NCI-H1092 treated with DMSO at 0.1 percent for 48 hours (cell line): ENCODE measurements around the gene MED22.
"Not testable (repeated sequence)": the region's sequence is repeated elsewhere in the genome, so short reads cannot be mapped to it uniquely, and the experiment has no call there.

Experiments
- DNase-seq: peaks from one replicate; lab custom pipeline; 2025; lab: John Stamatoyannopoulos, UW

The MED22 gene

DNA sequence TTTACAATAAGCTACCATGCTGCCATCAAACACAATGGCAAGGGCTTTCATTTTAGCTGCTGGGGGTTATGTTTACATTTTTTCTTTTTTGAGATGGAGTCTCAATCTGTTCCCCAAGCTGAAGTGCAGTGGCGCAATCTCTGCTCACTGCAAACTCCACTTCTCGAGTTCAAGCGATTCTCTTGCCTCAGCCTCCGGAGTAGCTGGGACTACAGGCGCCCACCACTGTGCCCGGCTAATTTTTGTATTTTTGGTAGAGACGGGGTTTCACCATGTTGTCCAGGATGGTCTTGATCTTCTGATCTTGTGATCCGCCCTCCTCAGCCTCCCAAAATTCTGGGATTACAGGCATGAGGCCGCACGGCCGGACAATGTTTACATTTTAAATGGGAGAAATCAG, 13.0 kb downstream of the MED22 start:
- DNase-seq, result not testable (repeated sequence)

DNA sequence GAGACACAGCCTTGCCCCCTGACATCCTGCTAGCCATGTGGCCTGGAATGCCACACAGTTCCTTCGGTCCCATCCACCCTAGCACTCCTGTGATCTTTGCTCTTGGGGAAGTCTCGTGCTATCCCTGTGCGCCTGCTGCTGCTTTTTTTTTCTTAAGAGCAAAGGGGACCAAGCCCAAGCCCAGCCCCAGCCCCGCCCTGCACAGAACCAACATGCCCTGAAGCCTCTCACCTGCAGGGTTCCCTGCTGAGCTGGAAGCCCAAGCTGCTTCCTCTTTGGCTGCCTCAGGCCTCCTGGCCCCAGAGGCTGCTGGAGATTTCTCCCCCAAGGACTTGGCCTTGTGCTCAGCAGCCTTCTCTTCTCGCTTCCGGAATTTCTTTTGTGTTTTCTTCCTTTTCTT, 13.8 kb downstream of the MED22 start:
- DNase-seq, result no peak

DNA sequence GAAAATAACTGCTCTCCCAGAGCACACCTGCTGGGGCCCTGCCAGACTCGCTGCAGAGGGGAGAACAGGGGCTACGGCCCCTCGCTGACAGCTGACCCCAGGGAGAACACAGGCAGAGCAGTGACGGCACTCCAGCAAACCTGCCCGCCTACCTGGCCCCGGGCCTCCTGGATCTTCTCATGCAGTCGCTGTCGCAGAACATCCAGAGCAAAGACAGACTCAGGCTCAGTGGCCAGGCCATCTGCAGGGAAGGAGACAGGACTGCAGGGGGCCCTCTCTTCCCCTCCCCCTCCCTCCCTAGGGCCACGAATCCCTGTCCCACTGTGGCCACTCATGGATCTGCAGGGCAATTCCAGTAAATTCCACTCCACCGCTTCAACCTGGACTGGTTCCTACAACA, 14.4 kb downstream of the MED22 start:
- DNase-seq, result no peak

DNA sequence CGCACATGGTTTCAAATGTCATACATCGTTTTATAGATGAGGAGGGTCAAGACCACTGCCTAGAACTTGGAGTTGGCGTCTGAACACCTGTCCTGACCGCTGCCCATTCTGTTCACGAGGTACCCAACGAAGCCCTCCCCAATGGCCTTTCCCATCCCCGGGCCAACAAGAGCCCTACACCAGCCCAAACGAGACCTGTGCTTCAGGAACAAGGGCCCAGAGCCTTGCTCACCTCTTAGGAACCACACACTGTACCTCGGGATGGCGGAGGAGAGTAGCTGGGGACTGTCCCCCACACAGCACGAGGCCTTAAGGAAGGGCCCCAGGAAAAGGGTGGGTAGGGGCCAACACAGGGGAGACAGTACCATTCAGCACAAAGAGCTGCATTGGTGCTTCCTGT, 14.9 kb downstream of the MED22 start:
- DNase-seq, result no peak

DNA sequence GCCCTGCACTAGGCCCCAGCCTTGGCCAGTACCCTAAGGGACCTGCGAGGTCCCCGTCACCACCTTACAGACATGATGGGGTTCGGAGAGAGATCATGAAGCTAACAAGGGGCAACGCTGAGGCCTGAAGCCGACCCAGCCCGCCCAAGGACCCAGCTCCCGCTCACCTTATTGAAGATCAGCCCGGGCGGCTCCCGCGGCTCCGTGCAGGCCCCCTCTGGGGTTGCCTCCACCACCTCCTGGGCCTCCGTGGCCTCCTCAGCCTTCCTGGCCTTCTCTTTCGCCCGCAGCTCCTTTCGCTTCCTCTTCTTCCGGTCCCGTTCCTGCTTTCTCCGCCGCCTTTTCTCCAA, 15.6 kb downstream of the MED22 start:
- no peak for DNase-seq

DNA sequence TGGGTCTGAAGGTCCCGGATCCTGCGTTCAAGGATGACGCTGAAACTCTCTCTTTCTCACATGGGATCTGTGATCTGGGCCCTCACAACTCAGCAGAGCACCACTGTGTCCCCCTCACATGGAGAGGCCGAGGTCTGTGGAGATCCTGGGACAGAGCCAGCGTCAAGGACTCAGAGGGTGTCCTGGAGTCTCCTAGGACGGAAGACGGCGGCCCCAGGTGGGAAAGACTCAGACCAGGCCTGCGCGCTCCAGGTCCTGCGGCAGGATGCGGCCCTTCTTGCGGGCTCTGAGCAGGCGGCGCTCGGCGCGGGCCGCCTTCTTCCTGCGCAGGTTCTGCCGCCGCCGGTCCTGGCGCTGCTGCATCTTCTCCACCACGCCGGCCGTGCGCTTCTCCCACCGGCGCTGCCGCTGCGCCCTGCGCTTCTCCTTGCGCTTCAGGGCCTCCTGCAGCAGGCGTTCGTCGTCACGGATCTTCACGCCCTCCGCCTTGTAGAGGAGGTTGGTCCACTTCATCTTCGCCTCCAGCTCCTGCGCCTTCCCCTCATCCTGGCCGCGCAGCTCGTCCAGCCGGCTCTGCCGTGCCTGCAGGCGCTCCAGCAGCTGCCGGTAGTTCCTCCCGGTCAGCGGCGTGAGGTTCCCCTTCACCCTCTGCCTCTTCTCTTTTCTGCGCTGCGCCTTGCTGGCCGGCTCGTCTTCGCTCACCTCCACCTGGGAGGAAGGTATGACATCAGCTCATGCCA, 16.1 kb downstream of the MED22 start:
- DNase-seq, result no peak

DNA sequence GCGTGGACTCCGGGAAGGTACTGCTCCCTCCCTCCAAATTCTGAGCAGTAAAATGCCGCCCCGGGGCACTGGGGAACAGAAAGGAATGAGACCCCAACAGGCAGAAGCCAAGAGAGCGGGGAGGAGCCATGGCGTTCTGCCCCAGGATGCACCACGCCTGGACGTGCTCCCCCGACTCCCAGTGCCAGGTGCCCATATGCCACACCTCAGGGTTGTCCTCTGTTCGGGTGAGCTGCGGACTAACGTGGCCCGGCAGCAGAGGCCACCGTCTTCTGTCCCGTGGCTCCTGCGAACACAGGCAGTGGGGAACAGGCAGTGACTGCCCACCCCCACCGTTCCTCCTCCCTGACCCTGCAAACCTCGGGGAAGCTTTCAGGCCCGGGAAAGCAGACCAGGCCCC, 16.7 kb downstream of the MED22 start:
- no peak for DNase-seq

DNA sequence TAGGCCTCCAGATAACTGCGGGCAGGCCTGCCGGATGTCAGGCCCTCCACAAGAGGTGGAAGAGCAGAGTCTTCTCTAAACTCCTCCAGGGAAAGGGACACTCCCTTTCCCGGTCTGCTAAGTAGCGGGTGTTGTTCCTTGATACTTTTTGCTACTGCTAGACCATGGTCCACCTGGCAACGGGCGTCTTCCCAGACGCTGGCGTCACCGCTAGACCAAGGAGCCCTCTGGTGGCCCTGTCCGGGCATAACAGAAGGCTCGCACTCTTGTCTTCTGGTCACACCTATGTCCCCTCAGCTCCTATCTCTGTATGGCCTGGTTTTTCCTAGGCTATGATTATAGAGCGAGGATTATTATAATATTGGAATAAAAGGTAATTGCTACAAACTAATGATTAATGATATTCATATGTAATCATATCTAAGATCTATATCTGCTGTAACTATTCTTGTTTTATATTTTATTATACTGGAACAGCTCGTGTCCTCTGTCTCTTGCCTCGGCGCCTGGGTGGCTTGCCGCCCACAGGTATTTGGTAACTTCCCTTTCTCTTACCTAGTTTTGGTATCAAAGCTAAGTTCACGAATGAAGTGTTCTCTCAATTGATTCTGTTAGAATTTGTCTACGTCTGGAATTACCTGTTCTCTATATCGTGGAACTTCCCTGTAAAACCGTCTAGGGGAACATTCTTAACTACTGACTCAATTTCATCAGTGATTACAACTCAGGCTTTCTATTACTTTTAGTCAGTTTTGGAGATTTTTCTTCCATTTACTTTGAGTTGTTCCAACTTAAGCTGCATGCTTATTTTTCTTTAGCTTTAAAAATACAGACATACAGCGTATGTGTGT, 18.4 kb downstream of the MED22 start:
- not testable (repeated sequence) for DNase-seq

DNA sequence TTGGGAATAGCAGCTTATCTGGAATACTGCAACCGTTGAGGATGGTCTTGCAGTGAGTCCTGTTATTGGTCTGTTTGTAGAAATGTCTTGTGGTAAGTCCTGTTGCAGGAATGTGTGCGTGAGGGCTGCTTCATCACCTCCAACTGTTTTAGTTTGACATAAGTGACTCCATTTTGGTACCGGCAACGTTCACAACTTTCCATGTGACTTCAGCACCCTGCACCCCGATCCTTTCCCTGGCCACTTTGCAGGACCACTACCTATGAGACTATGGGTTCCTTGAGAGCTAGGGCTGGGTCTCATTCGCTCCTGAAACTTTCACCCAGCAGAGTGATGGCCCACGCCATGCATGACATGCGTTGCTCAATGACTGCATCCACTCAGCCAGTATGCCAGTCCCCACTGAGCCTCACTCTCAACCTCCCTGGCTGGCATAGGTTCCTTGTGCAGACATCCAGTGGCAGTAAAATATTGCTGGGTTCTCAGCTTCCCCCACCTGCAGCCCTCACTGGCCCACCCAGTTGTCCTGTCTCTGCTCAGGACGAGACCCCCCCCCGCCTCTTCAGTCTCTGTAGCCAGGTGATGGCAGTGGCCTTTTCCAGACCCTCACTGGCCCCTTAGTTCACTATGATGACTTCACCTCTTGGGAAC, 20.0 kb downstream of the MED22 start:
- DNase-seq, result no peak

DNA sequence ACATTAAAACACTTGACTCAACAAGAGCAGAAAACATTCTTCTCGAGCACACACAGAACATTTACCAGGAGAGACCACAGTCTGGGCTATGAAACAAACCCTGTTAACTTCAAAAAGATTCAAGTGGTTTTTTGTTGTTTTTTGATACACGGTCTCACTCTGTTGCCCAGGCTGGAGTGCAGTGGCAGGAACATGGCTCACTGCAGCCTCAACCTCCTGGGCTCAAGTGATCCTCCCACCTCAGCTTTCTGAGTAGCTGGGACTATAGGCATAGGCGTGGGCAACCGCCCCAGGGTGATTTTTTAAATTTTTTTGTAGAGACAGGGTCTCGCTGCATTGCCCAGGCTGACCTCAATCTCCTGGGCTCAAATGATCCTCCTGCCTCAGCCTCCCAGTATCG, 20.9 kb downstream of the MED22 start:
- not testable (repeated sequence) for DNase-seq

DNA sequence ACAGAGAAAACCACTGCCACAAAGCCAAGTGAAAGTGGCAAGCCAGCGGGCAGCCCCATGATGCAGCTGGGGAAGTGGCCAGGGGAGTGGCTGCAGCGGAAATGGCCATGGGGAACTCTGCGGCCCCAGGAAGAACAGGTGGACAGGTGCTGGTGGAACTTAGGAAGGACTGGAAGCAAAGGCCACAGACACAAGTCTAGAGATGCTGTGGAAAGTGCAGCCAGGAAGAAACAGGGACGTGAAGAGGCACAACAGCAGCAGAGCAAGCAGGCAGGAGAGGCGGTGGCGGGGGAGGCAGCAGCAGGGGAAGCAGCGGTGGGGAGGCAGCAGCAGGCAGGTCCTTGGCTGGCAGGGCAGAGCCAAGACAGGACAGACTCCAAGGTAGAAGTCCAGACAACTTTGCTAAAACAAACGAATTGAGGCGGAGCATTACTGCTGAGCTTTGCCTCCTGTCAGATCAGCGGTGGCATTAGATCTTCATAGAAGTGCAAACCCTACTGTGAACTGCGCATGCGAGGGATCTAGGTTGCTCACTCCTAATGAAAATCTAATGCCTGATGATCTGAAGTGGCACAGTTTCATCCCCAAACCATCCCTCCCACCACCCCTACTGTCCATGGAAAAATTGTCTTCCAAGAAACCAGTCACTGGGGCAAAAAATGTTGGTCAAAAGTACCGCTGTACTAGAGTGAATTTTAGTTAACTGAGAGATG, 23.8 kb downstream of the MED22 start:
- no peak for DNase-seq

DNA sequence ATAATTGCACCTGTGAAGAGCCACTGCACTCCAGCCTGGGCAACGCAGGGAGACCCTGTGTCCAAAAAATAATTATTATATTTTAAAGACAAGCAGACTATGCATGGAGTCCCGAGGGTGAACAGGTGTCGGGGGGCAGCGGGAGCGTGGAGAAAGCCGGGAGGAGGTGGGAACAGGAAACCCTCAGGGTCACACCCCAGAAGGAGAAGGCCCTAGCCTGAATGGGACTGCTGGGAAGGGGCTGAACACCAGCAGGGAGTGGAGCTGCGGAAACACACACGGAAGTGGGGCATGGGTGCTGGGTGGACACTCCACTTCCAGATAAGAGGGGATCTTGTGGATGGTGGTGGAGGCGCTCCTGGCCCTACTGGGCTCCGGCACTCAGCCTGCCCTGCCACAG, 24.7 kb downstream of the MED22 start:
- no peak for DNase-seq

DNA sequence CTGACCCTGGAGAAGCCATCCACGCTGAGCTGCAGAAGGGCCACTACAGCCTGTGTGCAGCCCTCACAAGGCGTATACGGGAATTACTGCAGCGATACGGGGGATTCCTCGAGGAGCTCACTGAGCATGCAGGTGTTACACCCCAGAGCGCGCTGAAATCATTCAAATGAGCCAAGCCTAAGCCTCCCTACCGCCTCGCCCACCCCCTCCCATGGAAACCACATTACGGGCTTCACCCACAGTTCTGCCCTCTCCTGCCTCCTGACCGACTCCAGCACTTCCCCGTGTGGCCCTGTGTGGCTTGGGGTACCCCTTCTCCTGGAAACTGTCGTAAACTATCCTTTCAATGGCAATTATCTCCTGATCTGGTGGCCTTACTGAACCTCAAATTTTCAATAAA, 25.2 kb downstream of the MED22 start:
- DNase-seq, result no peak

DNA sequence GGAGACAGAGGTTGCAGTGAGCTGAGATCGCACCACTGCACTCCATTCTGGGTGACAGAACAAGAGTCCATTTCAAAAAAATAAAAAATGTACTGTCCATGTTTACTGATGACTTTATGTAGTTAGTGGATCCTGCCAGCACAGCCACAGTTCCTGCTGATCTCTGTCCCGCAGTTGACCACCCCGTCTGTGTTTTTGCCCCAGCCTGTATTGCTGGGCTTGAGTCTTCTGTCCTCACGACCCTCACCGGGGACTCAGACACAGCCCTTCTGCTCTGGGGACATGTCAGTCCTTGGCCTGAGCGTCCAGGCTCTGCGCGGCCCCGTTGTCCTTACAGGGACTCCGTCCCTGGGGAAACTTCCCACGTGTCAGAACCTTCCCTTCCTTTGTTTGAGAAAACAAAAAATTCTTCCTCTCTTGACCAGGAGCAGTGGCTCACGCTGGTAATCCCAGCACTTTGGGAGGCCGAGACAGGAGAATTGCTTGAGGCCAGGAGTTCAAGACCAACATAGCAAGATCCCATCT, 26.5 kb downstream of the MED22 start:
- no peak for DNase-seq

DNA sequence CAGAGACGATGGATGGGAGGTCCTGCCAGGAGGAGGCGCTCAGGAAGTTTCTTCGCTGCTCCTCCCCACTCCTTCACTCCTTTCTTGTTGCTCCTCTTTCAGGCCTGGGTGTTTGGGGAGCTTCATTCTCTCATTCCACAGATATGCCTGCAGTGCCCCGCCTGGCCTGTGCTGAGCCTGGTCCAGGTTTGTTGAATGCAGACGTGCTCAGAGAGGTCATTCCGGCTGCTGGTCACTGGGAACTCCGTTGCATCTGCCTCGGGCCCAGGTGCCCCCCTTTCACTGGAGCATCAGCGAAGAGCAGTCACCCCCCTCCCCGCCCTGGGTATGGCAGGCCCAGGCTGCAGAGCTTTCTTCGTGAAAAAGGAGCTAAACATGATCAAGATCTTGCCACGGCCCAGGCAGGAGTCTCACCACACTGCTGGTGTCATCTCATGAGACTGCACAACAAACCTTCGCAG, 27.5 kb downstream of the MED22 start:
- DNase-seq, result no peak

DNA sequence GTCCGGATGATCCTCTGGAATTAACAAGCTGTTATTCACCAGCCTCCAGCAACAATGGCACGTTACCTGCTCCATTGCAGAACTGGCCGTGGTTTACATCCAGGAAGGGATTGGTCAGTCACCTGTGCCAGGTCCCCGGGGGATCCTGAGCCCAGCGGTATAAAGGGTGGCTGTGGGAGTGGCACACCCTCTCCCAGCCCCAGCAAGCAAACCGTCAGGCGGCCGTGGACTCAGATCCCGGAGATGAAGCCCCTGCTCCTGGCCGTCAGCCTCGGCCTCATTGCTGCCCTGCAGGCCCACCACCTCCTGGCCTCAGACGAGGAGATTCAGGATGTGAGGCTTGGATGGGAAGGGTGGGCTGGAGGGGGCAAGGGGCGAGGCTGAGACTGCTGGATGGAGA, 30.4 kb downstream of the MED22 start:
- not testable (repeated sequence) for DNase-seq

DNA sequence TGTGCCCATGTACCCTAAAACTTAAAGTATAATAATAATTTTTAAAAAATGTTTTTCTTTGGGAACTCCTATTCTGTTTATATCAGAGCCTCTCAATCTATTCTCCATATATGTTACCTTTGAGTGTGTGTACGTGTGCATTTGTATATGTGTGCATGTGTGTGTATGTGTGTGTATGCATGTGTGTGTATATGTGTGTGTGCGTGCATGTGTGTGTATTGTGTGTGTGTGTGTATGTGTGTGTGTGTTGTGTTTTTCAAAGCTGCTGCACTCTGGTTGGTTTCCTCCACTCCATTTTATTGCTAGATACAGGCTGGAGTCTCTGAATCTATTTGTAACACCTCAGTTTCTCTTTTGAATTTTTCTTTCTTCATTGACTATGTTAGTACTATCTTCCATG, 31.9 kb downstream of the MED22 start:
- no peak for DNase-seq

DNA sequence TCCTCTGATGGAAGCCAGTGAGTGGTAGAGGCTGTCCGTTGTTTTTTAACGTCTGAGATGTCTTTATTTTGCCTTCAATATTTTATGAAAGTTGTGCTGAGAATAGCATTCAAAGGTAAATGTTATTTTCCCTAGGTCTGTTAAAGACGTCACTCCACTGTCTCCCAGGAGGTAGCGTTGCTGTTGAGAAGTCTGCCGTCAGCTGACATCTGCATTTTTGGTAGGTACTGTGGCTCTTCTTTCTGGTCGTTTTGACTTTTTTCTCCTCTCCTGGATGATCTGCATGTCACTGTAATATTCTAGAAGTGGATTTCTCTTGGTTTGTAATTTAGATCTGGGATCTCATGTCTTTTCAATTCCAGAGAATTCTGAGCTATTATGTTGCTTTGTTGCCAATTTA, 38.3 kb downstream of the MED22 start:
- no peak for DNase-seq

DNA sequence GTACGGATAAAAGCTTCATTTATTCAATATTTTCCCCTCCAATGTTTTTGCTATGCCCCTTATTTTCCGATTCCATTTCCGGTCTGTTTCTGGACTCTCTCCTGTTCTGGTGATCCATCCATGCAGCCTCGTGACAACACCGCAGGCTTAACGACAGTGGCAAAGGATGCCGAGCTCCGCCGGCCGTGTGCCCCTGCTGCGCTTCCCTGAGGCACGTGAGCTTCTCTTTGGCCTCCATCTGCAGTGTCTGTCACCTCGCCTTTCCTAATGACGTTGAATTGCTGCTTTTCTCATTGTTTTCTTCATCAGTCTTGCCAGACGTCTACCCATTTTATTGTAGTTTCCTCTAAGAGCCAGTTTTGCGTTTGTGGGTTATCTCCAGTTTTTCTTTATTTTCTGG, 40.6 kb downstream of the MED22 start:
- DNase-seq, result no peak

DNA sequence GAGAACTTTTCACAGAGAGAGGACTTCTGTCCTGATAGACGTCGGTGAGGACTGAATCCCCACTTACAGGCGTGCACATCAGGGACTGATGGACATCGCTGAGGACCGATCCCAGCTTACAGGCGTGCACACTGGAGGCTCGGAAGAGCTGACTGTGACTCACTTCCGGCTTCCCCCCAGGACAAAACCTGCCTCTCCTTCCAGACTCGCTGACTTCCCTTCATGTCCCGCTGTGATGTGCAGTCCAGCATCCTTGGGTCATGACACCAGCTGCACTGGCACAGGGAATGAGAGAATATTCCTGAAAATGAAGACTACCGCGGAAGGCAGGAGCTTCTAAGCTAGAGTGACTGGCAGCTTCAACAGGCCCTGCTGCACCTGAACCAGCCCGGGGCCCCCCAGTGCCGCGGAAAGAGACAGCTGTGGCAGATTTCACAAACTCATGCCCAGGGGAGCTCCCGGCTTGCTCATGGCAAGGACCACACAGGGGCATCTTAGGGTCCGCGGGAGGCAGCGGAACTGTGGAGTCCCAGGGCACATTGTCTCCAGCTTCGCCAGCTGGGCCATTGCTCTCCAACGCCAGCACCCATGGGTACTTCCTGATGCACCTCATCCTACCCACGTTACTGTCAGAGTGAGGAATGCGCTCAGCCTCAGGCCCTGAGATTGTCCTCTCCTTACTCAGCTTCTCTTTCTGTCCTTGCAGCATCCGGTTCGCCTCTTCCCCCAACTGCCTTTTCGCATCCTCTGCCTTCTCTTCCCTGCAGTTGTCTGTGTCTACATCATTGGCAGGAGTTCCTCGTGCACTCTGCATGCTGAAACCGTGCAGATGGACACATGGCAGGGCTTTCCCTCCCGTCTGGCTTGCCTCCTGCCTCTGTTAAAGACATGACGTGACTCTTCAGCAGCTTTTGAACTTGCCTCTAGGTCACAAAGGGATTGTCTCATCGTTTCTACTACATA, 41.4 kb downstream of the MED22 start:
- DNase-seq, result no peak

DNA sequence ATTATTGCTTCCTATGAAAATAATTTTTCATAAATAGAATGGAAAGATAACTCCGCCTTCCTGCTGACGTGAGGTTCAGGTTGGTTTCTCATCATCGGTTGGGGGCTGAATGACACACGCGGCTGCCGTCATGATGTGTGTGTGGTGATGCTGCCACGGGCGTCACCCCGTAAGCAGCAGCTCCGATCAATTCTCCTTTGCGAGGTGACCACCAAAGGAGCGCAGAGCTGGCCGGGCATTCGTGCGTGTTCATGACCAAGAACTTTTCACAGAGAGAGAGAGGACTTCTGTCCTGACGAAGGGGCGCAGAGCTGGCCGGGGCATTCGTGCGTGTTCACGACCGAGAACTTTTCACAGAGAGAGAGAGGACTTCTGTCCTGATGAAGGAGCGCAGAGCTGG, 42.2 kb downstream of the MED22 start:
- DNase-seq, result no peak
